GM12878 (cell line): ENCODE data around the gene GALK1. TPM values are rescaled to one million over a fixed set of nuclear protein-coding genes. Genes with fewer than 3 reads are reported as not detected.

ENCODE experiments used
- CEBPB ChIP-seq, 2 experiments: fragments of 150-350 bp in 1 of 2; IDR thresholded peaks; 2 replicates each; pipeline ENCODE4 v1.6.1; 2012 to 2014; ENCODE audit warnings: low read depth in 2 of 2, low read length in 2 of 2, borderline replicate concordance in 1 of 2, inconsistent platforms in 1 of 2
- IRF4 ChIP-seq: IDR thresholded peaks from 2 replicates; pipeline ENCODE4 v1.6.1; 2011; ENCODE audit warnings: low read depth, low read length
- MYC ChIP-seq: IDR thresholded peaks from 2 replicates; pipeline ENCODE4 v1.6.1; 2011; ENCODE audit warnings: mild to moderate bottlenecking, low read length, moderate library complexity, inconsistent platforms; ENCODE audit not compliant: insufficient read depth, insufficient replicate concordance, insufficient read length, severe bottlenecking
- NFIC ChIP-seq: IDR thresholded peaks from 2 replicates; pipeline ENCODE4 v1.6.1; 2012; ENCODE audit warnings: low read depth, mild to moderate bottlenecking, inconsistent platforms, low read length, moderate library complexity
- POLR2A ChIP-seq: IDR thresholded peaks from 2 replicates; pipeline ENCODE4 v1.6.1; 2011; ENCODE audit warnings: low read depth, mild to moderate bottlenecking, low read length
- SPI1 ChIP-seq: IDR thresholded peaks from 2 replicates; pipeline ENCODE4 v1.6.1; 2011; ENCODE audit warnings: low read depth, mild to moderate bottlenecking, low read length, moderate library complexity, borderline replicate concordance; ENCODE audit not compliant: insufficient read depth
- YY1 ChIP-seq: IDR thresholded peaks from 2 replicates; pipeline ENCODE4 v1.6.1; 2011; ENCODE audit warnings: low read depth, mild to moderate bottlenecking, low read length
- polyA plus RNA-seq, 11 experiments: library from polyadenylated mRNA; depleted of rRNA in 4 of 11; unstranded in 6 of 11; stranded (reverse) in 5 of 11; fragments of >200 nt; fragmentation: Nextera tagmentation in 4 of 11; fragmentation: Illumina TruSeq in 1 of 11; extraction: Ambion mirVana in 4 of 11; extraction: Trizol in 1 of 11; gene quantifications; 1 replicate in 1 of 11; 2 replicates in 10 of 11; pipeline versions ENCODE4 v1.2.1 to v1.2.3, GENCODE V29; 2011 to 2016; ENCODE audit warnings: inconsistent platforms in 2 of 11, missing spikeins in 2 of 11, low read depth in 1 of 11
- total RNA-seq, 4 experiments: library from RNA; depleted of rRNA in 3 of 4; stranded (reverse); fragments of >200 nt in 3 of 4; fragmentation: Illumina TruSeq in 1 of 4; extraction: Trizol in 1 of 4; gene quantifications; 2 replicates each; pipeline versions ENCODE4 v1.2.1 to v1.2.3, GENCODE V29; 2013 to 2021
- TF ChIP-seq, protein P1 (sequence below): fragments of 450-650 bp; IDR thresholded peaks from 2 replicates; pipeline ENCODE4 v1.6.1; 2018; ENCODE audit warnings: borderline replicate concordance, mild to moderate bottlenecking; ENCODE audit not compliant: partially characterized antibody
- TF ChIP-seq, protein P2 (sequence below): IDR thresholded peaks from 2 replicates; pipeline ENCODE4 v1.6.1; 2012; ENCODE audit warnings: low read length, inconsistent platforms

The GALK1 gene
- total and polyA plus RNA-seq, 10 of the 15 experiments (the other 5 are each of a cell fraction or from before 2014, with no cell fraction given): 0.21 to 43.8 (median 21.4) TPM

DNA sequence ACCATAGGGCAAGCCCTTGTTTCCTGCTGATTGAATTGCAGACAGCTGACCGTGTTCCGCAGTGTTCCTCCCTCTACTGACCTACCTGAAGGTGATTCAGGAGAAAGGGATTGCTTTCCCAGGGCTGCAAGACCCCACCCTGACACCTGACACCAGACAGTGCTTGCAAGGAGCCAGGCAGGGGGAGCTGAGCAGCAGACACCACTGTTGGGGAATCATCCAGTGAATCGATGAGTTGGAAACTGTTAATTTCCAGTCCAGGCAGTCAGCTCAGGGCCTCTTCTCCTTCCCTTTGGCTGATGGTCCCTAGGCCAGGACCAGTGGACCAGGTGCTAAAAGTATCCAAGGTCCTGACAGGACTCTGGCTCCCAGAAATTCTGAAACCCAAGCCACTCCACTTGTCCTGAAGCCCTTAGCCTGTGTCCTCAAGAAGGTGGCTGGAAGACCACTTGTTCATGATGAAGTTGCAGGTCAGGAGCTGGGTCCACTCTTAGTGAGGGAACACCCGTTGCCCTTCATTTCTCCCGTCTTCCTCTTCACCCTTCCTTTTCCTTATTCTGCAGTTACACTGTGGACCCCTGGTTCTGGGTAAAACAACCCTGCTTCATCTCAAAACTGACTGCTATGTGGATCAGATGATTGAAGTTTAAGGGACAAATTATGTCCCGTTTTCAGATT lies 10.1 kb upstream of the GALK1 start (continued):
- TF ChIP-seq, protein P1, sequence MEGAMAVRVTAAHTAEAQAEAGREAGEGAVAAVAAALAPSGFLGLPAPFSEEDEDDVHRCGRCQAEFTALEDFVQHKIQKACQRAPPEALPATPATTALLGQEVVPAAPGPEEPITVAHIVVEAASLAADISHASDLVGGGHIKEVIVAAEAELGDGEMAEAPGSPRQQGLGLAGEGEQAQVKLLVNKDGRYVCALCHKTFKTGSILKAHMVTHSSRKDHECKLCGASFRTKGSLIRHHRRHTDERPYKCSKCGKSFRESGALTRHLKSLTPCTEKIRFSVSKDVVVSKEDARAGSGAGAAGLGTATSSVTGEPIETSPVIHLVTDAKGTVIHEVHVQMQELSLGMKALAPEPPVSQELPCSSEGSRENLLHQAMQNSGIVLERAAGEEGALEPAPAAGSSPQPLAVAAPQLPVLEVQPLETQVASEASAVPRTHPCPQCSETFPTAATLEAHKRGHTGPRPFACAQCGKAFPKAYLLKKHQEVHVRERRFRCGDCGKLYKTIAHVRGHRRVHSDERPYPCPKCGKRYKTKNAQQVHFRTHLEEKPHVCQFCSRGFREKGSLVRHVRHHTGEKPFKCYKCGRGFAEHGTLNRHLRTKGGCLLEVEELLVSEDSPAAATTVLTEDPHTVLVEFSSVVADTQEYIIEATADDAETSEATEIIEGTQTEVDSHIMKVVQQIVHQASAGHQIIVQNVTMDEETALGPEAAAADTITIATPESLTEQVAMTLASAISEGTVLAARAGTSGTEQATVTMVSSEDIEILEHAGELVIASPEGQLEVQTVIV: no peak
- no peak for TF ChIP-seq CEBPB (IDR thresholded peaks at IDR 0.05; ENCODE audit: borderline replicate concordance in 1 of 2, low read depth in 2 of 2, low read length in 2 of 2)
- no peak for TF ChIP-seq MYC
- no peak for TF ChIP-seq NFIC
- peak; percentile 74 for TF ChIP-seq POLR2A
- TF ChIP-seq, protein P2, sequence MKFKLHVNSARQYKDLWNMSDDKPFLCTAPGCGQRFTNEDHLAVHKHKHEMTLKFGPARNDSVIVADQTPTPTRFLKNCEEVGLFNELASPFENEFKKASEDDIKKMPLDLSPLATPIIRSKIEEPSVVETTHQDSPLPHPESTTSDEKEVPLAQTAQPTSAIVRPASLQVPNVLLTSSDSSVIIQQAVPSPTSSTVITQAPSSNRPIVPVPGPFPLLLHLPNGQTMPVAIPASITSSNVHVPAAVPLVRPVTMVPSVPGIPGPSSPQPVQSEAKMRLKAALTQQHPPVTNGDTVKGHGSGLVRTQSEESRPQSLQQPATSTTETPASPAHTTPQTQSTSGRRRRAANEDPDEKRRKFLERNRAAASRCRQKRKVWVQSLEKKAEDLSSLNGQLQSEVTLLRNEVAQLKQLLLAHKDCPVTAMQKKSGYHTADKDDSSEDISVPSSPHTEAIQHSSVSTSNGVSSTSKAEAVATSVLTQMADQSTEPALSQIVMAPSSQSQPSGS: 0 out of 2 replicates have a peak, but pooled peaks have one; percentile 7
- 0 out of 2 replicates have a peak, but pooled peaks have one; percentile 5 for TF ChIP-seq IRF4
- TF ChIP-seq SPI1: no peak
- TF ChIP-seq YY1: no peak
